LNCAP (cell line): Measurements from ENCODE around the gene TGFBRAP1.

Experiments
- CTCF ChIP-seq: fragments of 450-650 bp; IDR thresholded peaks from 2 replicates; pipeline ENCODE4 v1.5.1; 2017; ENCODE audit warnings: mild to moderate bottlenecking

The TGFBRAP1 gene

GRCh38 chr2:105373895-105374401, 44.4 kb upstream of the TGFBRAP1 start:
- no peak for TF ChIP-seq CTCF

GRCh38 chr2:105373344-105373781, 43.8 kb upstream of the TGFBRAP1 start:
- no peak for TF ChIP-seq CTCF

- no peak for TF ChIP-seq CTCF
These were observed 42.3 kb upstream of the TGFBRAP1 start for GRCh38 chr2:105371810-105372209.

- TF ChIP-seq CTCF = no peak
These were observed 41.6 kb upstream of the TGFBRAP1 start for GRCh38 chr2:105371156-105371555.

- TF ChIP-seq CTCF = peak; percentile 77
These were observed 40.5 kb upstream of the TGFBRAP1 start for GRCh38 chr2:105369777-105370690.

- TF ChIP-seq CTCF = no peak
These were observed 39.3 kb upstream of the TGFBRAP1 start for GRCh38 chr2:105368759-105369408.

GRCh38 chr2:105365206-105365605, 35.7 kb upstream of the TGFBRAP1 start:
- no peak for TF ChIP-seq CTCF
